Stimulated activated memory B cell treated with anti-CD40 and anti-IgM and Interleukin-4, amounts not matched to agents 10 μg/mL and 1 μg/mL and 100 μg/mL, for 72 hours (primary cell): Measurements from ENCODE around the gene MICU1.
"Not testable (repeated sequence)": the region's sequence is repeated elsewhere in the genome, so short reads cannot be mapped to it uniquely, and the experiment has no call there.

Experiments used
- ATAC-seq: fragments of 150-1000 bp; cut with Tn5 transposase; 2 replicates; pipeline ENCODE4 v1.10.0; 2021
- H3K27ac Mint-ChIP-seq: one replicate; pipeline ENCODE4 v1.8.0; 2022; ENCODE audit warnings: mild to moderate bottlenecking, mixed read lengths
- H3K27me3 Mint-ChIP-seq: one replicate; pipeline ENCODE4 v1.8.0; 2022; ENCODE audit warnings: mixed read lengths
- H3K36me3 Mint-ChIP-seq: one replicate; pipeline ENCODE4 v1.8.0; 2022; ENCODE audit warnings: mixed read lengths
- H3K4me1 Mint-ChIP-seq: one replicate; pipeline ENCODE4 v1.8.0; 2022; ENCODE audit warnings: mixed read lengths
- H3K4me3 Mint-ChIP-seq: one replicate; pipeline ENCODE4 v1.8.0; 2022; ENCODE audit warnings: mild to moderate bottlenecking, moderate library complexity, mixed read lengths
- H3K9me3 Mint-ChIP-seq: one replicate; pipeline ENCODE4 v1.8.0; 2022; ENCODE audit warnings: mixed read lengths

Gene MICU1

DNA sequence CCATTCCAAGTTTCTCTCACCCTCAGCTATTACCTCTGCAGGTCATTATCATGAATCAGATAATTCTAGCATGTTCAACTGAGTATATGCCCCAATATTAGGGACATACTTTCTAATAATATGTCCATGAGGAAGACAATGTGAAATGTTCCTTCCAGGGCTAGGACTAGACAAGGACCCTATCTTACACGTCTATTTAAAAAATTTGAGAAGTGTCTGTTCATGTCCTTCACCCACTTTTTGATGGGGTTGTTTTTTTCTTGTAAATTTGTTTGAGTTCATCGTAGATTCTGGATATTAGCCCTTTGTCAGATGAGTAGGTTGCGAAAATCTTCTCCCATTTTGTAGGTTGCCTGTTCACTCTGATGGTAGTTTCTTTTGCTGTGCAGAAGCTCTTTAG is 21.1 kb upstream of the MICU1 start:
- not testable (repeated sequence) for H3K27ac Mint-ChIP-seq, H3K27me3 Mint-ChIP-seq, H3K4me1 Mint-ChIP-seq, ATAC-seq, H3K36me3 Mint-ChIP-seq, H3K4me3 Mint-ChIP-seq, H3K9me3 Mint-ChIP-seq

- Mint-ChIP-seq H3K27ac (no peak overlapping the region), H3K36me3 (no peaks in the 10 kb centered on the region), H3K4me1 (no peaks in the 10 kb centered on the region), H3K27me3 (no peaks in the 10 kb centered on the region), H3K4me3 (no peak overlapping the region), H3K9me3 (no peaks in the 10 kb centered on the region)
- ATAC-seq, result no peak
Measured at GRCh38 chr10:72645263-72645858, 19.5 kb upstream of the MICU1 start.

- Mint-ChIP-seq H3K4me3 (no peak overlapping the region), H3K27me3 (no peaks in the 10 kb centered on the region), H3K4me1 (peaks cover 3% of the 10 kb centered on the region), H3K9me3 (no peaks in the 10 kb centered on the region), H3K36me3 (no peaks in the 10 kb centered on the region), H3K27ac (no peak overlapping the region)
- ATAC-seq, result no peak
Measured at GRCh38 chr10:72642318-72642717, 16.4 kb upstream of the MICU1 start.

DNA sequence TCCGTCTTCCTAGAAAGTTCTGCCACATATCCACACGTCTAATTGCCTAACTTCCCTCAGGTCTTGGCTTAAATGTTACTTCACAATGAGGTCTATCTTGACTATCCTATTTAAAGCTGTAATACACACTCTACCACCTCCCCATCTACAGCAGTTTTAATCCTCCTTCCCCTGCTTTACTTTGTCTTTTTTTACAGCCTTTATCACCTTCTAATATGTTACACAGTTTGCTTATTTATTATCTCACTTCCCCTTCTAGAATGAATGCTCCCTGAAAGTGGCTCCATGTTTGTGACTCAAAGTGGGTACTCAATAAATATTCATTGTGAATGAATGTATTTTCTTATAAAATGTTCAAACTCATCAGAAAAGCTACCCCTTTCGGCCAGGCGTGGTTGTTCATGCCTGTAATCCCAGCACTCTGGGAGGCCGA is 13.6 kb upstream of the MICU1 start:
- Mint-ChIP-seq H3K36me3 (no peaks in the 10 kb centered on the region), H3K4me1 (peaks cover 7% of the 10 kb centered on the region), H3K27me3 (no peaks in the 10 kb centered on the region), H3K9me3 (no peaks in the 10 kb centered on the region), H3K4me3 (no peak overlapping the region), H3K27ac (no peak overlapping the region)
- ATAC-seq, result no peak

- no peak for ATAC-seq
- H3K27me3 Mint-ChIP-seq, result no peaks in the 10 kb centered on the region
- peaks cover 7% of the 10 kb centered on the region for H3K4me1 Mint-ChIP-seq
- H3K27ac Mint-ChIP-seq, result no peak overlapping the region
- no peak overlapping the region for H3K4me3 Mint-ChIP-seq
- H3K36me3 Mint-ChIP-seq, result no peaks in the 10 kb centered on the region
- H3K9me3 Mint-ChIP-seq, result no peaks in the 10 kb centered on the region
Measured at GRCh38 chr10:72638586-72639440, 12.9 kb upstream of the MICU1 start.

GRCh38 chr10:72637398-72637857 is 11.5 kb upstream of the MICU1 start:
- peak; percentile 81 for ATAC-seq
- H3K4me3 Mint-ChIP-seq, result no peak overlapping the region
- H3K9me3 Mint-ChIP-seq, result no peaks in the 10 kb centered on the region
- peaks cover 7% of the 10 kb centered on the region for H3K4me1 Mint-ChIP-seq
- peak overlapping the region; percentile 17 for H3K27ac Mint-ChIP-seq
- H3K36me3 Mint-ChIP-seq, result no peaks in the 10 kb centered on the region
- H3K27me3 Mint-ChIP-seq, result no peaks in the 10 kb centered on the region

DNA sequence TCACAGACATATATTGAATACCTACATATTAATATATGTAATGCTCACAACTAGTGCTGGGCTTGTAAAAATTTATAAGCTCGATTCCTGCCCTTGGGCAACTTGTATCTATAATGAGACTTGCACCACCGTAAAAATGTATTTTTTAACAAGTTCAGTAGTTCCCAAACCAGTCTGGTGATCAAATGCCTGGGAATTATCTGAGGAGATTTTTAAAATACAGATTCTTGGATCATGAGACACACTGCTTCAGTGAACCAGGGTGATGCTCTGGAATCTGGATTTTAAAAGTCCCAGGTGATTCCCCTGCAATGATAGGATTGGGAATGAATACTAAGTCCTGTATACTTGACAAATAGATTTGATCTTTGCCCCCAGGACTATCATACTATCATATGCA is 4.3 kb upstream of the MICU1 start:
- H3K27me3 Mint-ChIP-seq, result no peaks in the 10 kb centered on the region
- H3K4me3 Mint-ChIP-seq, result no peak overlapping the region
- no peak for ATAC-seq
- no peak overlapping the region for H3K27ac Mint-ChIP-seq
- peaks cover 1% of the 10 kb centered on the region for H3K4me1 Mint-ChIP-seq
- no peaks in the 10 kb centered on the region for H3K36me3 Mint-ChIP-seq
- H3K9me3 Mint-ChIP-seq, result no peaks in the 10 kb centered on the region

DNA sequence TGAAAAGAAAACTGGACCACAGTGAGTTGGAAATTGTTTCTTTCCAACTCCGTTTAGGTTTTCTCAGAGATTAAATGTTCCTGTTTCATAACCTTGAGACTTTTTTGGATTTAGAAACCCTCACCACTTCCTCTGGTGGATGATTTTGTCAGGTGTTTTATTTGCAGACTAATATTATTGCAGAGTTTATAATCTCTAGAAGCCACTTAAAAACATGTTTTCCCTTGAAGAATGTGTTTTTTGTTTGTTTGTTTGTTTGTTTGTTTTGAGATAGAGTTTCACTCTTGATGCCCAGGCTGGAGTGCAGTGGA is 520 bp upstream of the MICU1 start:
- ATAC-seq, result no peak
- Mint-ChIP-seq H3K27me3 (no peaks in the 10 kb centered on the region), H3K4me3 (peak overlapping the region; percentile 89), H3K4me1 (peaks cover 14% of the 10 kb centered on the region), H3K27ac (peak overlapping the region; percentile 84), H3K9me3 (no peaks in the 10 kb centered on the region), H3K36me3 (peaks cover 6% of the 10 kb centered on the region)

DNA sequence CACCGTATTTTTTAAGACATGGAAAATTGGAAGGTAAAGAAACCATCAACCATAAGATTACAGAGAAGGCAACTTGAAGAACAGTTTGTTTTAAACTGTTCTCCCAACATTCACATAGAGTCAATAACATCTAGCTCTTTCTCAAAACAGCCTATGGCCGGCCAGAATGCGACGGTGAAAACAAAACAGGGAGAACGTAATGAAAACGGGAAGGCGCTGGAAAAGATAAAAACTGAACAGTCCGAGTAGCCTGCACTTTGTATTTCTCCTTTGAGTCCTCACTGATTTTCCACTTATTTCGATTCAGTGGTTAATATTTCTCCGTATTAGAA is 637 bp downstream of the MICU1 start:
- no peak for ATAC-seq
- no peaks in the 10 kb centered on the region for H3K27me3 Mint-ChIP-seq

DNA sequence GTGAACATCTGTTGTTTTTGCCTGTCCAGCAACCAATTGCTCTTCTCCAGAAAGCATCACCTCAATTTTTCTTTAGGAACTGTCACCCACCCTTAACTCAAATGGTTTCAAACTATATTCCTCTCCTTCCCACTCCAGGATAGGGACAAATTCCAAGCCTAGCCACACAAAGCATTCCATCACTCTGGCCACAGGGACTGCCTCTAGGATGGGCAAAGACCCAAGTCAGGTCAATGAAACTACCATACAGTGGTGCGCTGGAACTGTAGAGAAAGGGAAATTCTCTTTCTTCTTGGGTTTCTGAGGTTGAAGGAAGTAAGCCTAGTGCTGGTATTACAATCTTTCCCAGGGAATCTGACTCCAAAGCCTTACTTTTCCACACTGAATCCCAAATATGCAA is 3.6 kb downstream of the MICU1 start:
- H3K27ac Mint-ChIP-seq, result no peak overlapping the region
- H3K36me3 Mint-ChIP-seq, result peaks cover 7% of the 10 kb centered on the region
- H3K9me3 Mint-ChIP-seq, result no peaks in the 10 kb centered on the region
- ATAC-seq, result no peak
- peaks cover 19% of the 10 kb centered on the region for H3K4me1 Mint-ChIP-seq
- H3K4me3 Mint-ChIP-seq, result no peak overlapping the region
- H3K27me3 Mint-ChIP-seq, result no peaks in the 10 kb centered on the region

More for the DNA sequence above, 637 bp downstream of the MICU1 start:
- Mint-ChIP-seq H3K9me3 (no peaks in the 10 kb centered on the region), H3K27ac (peak overlapping the region; percentile 84), H3K36me3 (peaks cover 6% of the 10 kb centered on the region), H3K4me1 (peaks cover 14% of the 10 kb centered on the region), H3K4me3 (peak overlapping the region; percentile 89)

- Mint-ChIP-seq H3K4me3 (no peak overlapping the region), H3K27me3 (no peaks in the 10 kb centered on the region), H3K27ac (no peak overlapping the region), H3K36me3 (peaks cover 28% of the 10 kb centered on the region), H3K4me1 (peaks cover 28% of the 10 kb centered on the region), H3K9me3 (peaks cover 11% of the 10 kb centered on the region)
- ATAC-seq, result no peak
Measured at GRCh38 chr10:72616716-72617115, 9.2 kb downstream of the MICU1 start.

- Mint-ChIP-seq H3K9me3 (peaks cover 11% of the 10 kb centered on the region), H3K36me3 (peaks cover 28% of the 10 kb centered on the region), H3K27me3 (no peaks in the 10 kb centered on the region), H3K4me3 (no peak overlapping the region), H3K4me1 (peaks cover 35% of the 10 kb centered on the region), H3K27ac (no peak overlapping the region)
- ATAC-seq, result no peak
Measured at GRCh38 chr10:72615970-72616369, 9.9 kb downstream of the MICU1 start.

GRCh38 chr10:72612203-72612826 is 13.6 kb downstream of the MICU1 start:
- Mint-ChIP-seq H3K27ac (peak overlapping the region; percentile 48), H3K4me3 (peak overlapping the region; percentile 33), H3K9me3 (peaks cover 14% of the 10 kb centered on the region), H3K36me3 (peaks cover 38% of the 10 kb centered on the region), H3K4me1 (peaks cover 51% of the 10 kb centered on the region), H3K27me3 (no peaks in the 10 kb centered on the region)
- ATAC-seq, result no peak

GRCh38 chr10:72611783-72612182 is 14.1 kb downstream of the MICU1 start:
- ATAC-seq, result no peak
- peaks cover 12% of the 10 kb centered on the region for H3K9me3 Mint-ChIP-seq
- peaks cover 47% of the 10 kb centered on the region for H3K4me1 Mint-ChIP-seq
- no peaks in the 10 kb centered on the region for H3K27me3 Mint-ChIP-seq
- H3K4me3 Mint-ChIP-seq, result peak overlapping the region; percentile 33
- peak overlapping the region; percentile 48 for H3K27ac Mint-ChIP-seq
- H3K36me3 Mint-ChIP-seq, result peaks cover 33% of the 10 kb centered on the region

DNA sequence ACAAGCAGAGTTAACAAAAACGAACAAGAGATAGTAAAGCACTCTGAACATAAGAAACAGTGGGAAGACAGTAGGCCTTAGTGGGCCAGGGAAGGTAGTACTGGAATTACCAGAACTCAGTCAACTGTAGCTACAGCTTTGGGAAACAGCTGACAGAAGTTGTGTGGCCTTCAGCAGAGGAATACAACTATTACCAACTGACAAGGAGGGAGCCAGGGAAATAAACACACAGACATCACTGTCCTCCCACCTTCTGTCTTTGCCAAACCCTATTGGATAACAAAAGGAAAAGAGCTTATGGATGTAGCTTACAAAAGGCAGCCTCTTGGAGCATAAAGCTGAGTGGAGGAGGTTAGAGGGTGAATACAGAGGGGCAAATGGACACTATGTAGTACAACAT is 15.4 kb downstream of the MICU1 start:
- ATAC-seq, result no peak
- peaks cover 19% of the 10 kb centered on the region for H3K36me3 Mint-ChIP-seq

DNA sequence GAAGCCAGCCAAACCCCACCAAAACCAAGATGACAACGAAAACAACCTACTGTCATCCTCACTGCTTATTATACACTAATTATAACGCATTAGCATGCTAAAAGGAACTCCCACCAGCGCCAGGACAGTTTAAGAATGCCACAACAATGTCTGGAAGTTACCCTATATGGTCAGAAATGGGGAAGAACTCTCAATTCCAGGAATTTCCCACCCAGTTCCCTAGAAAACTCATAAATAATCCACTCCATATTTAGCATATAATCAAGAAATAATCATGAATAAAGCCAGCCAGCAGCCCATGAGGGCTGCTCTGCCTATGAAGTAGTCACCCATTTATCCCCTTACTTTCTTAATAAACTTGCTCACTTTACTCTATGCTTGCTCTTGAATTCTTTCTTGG is 20.8 kb downstream of the MICU1 start:
- no peak overlapping the region for H3K27ac Mint-ChIP-seq
- H3K9me3 Mint-ChIP-seq, result peaks cover 4% of the 10 kb centered on the region

More for the DNA sequence above, 15.4 kb downstream of the MICU1 start:
- Mint-ChIP-seq H3K4me3 (no peak overlapping the region), H3K27me3 (no peaks in the 10 kb centered on the region), H3K27ac (no peak overlapping the region), H3K9me3 (peaks cover 7% of the 10 kb centered on the region), H3K4me1 (peaks cover 40% of the 10 kb centered on the region)

More for the DNA sequence above, 20.8 kb downstream of the MICU1 start:
- Mint-ChIP-seq H3K4me1 (peaks cover 25% of the 10 kb centered on the region), H3K27me3 (no peaks in the 10 kb centered on the region), H3K4me3 (no peak overlapping the region), H3K36me3 (peaks cover 10% of the 10 kb centered on the region)
- no peak for ATAC-seq
